Smooth muscle cell (in vitro differentiated cells): Measurements from ENCODE around the gene ACTL10. TPM values are rescaled to one million over a fixed set of nuclear protein-coding genes. Genes with fewer than 3 reads are reported as not detected.

ENCODE experiments used
- DNase-seq: peaks from one replicate; lab custom pipeline; 2025; ENCODE audit not compliant: unreplicated experiment; lab: John Stamatoyannopoulos, UW
- H2AFZ ChIP-seq: fragments of 200-600 bp; sonication (generic); 2 replicates; pipeline ENCODE4 v1.6.0; 2016; ENCODE audit warnings: antibody characterized with exemption, low read depth, mild to moderate bottlenecking
- H3F3A ChIP-seq: fragments of 200-600 bp; sonication (generic); 2 replicates; pipeline ENCODE4 v1.6.0; 2017; ENCODE audit warnings: antibody characterized with exemption, low read depth
- H3K27ac ChIP-seq: fragments of 200-600 bp; sonication (generic); 2 replicates; pipeline ENCODE4 v1.5.1; 2016; ENCODE audit warnings: low read depth, mild to moderate bottlenecking
- H3K27me3 ChIP-seq: fragments of 200-600 bp; sonication (generic); 2 replicates; pipeline ENCODE4 v1.6.1; 2016; ENCODE audit warnings: low read depth, mild to moderate bottlenecking
- H3K36me3 ChIP-seq: fragments of 200-600 bp; sonication (generic); 2 replicates; pipeline ENCODE4 v1.5.1; 2016; ENCODE audit warnings: low read depth
- H3K4me1 ChIP-seq: fragments of 200-600 bp; sonication (generic); 2 replicates; pipeline ENCODE4 v1.5.1; 2016; ENCODE audit warnings: low read depth
- H3K4me2 ChIP-seq: fragments of 200-600 bp; sonication (generic); 2 replicates; pipeline ENCODE4 v1.6.0; 2016; ENCODE audit warnings: mild to moderate bottlenecking
- H3K4me3 ChIP-seq: fragments of 200-600 bp; sonication (generic); 2 replicates; pipeline ENCODE4 v1.5.1; 2016; ENCODE audit warnings: mild to moderate bottlenecking
- H3K79me2 ChIP-seq: fragments of 200-600 bp; sonication (generic); 2 replicates; pipeline ENCODE4 v1.6.0; 2016; ENCODE audit warnings: low read depth, mild to moderate bottlenecking
- H3K9ac ChIP-seq: fragments of 200-600 bp; sonication (generic); 2 replicates; pipeline ENCODE4 v1.6.0; 2016; ENCODE audit warnings: low read depth
- H3K9me3 ChIP-seq: fragments of 200-600 bp; sonication (generic); replicated peaks from 2 replicates; pipeline ENCODE4 v1.5.1; 2016; ENCODE audit warnings: low read depth
- H4K20me1 ChIP-seq: fragments of 200-600 bp; sonication (generic); 2 replicates; pipeline ENCODE4 v1.6.0; 2016; ENCODE audit warnings: low read depth
- CTCF ChIP-seq: fragments of 200-600 bp; sonication (generic); IDR thresholded peaks from 2 replicates; pipeline ENCODE4 v1.5.1; 2017; ENCODE audit warnings: borderline replicate concordance, mild to moderate bottlenecking, antibody characterized with exemption; ENCODE audit not compliant: insufficient read depth, poor library complexity, severe bottlenecking
- WGBS: methylation state at CpG from one replicate; pipeline ENCODE4 v1.1.7; 2016; ENCODE audit warnings: low lambda C conversion rate; 5-methylcytosine and 5-hydroxymethylcytosine counted together
- polyA plus RNA-seq: library from polyadenylated mRNA; unstranded; fragments of >200 nt; fragmentation: Nextera tagmentation; extraction: Ambion mirVana; gene quantifications from 2 replicates; pipeline ENCODE4 v1.2.1, GENCODE V29; 2016
- total RNA-seq: library from RNA; depleted of rRNA; stranded (reverse); fragments of >200 nt; gene quantifications from 2 replicates; pipeline ENCODE4 v1.2.3, GENCODE V29; 2014

Gene ACTL10
- total RNA-seq (0.04 and 1.8 TPM in 2 replicates), polyA plus RNA-seq (0.49 and 1.1 TPM in 2 replicates)

DNA sequence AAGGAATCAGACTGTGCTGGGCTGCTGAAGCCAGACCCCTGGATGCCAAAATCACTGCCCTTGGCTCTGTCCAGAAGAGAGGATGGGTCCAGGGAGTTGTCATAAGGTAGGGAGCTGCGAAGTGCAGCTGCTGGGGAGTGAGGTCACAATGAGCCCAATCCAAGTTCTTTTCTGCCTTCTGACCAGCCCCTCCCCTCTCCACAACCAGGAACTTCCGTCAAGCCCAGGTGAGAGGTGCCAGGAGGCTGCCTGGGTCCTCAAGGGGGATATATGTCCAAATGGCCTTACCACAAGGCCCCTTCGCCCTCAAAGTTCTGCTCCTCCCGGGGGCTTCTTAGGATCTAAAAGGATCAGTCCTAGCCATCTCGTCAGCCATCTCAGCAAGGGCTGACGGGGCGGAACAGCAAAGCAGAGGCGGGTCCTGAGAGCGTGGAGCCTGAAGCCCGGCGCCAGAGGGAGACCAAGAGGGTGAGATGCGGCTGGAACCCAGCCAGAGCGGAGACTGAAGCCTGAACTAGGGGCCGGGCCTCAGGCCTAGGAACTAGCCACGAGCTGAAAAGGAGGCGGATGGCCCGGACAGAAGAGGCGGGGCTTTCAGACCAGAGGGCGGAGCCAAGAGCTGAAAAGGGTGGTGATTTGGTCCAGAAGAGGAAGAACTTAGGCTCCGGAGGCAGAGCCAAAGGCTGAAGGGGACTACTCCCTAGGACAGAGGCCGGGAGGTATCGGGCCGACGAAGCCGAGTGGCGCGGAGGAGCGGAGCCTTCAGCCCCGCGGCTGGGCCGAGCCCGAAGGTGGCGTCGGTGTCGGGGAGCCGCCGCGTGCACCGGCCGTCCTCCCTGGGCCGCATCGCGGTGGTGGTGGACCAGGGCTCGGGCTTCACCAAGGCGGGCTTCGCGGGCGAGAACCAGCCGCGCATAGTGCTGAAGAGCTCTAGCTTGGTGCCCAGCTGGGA, at the start of gene ACTL10:
TSS of gene ACTL10 (plus strand) at position 651 of the 952 bp plus-strand sequence. CDS start 555 bp downstream, outside the sequence.
- Histone ChIP-seq H3K36me3 (no peaks in the 10 kb centered on the region), H3K27ac (peak within 1 kb of the TSS; percentile 27), H3K9ac (no peak within 1 kb of the TSS), H3K4me3 (peak within 1 kb of the TSS; percentile 41), H3K4me1 (peaks cover 6% of the 10 kb centered on the region), H4K20me1 (peaks cover 6% of the 10 kb centered on the region), H3K27me3 (no peaks in the 10 kb centered on the region), H2AFZ (no peak within 1 kb of the TSS), H3K9me3 (no peaks in the 10 kb centered on the region), H3K79me2 (no peaks in the 10 kb centered on the region), H3K4me2 (peak within 1 kb of the TSS; percentile 80), H3F3A (peaks cover 15% of the 10 kb centered on the region)
- TF ChIP-seq CTCF: no peak
- peak; percentile 53 for DNase-seq
- WGBS: 47% methylated on average over 50 of the region's 50 CpGs

GRCh38 chr20:33621717-33622400, 44.9 kb upstream of the ACTL10 start:
- Histone ChIP-seq H2AFZ (no peak overlapping the region), H4K20me1 (peaks cover 8% of the 10 kb centered on the region), H3K9me3 (no peaks in the 10 kb centered on the region), H3K27me3 (no peaks in the 10 kb centered on the region), H3K36me3 (peaks cover 20% of the 10 kb centered on the region), H3K4me3 (no peak overlapping the region), H3K4me2 (no peak overlapping the region), H3K9ac (no peak overlapping the region), H3K4me1 (no peaks in the 10 kb centered on the region), H3F3A (no peaks in the 10 kb centered on the region), H3K79me2 (no peaks in the 10 kb centered on the region), H3K27ac (no peak overlapping the region)
- 97% methylated on average over 4 of the region's 4 CpGs for whole genome bisulfite sequencing
- no peak for DNase-seq
- TF ChIP-seq CTCF: no peak

- Histone ChIP-seq H4K20me1 (peaks cover 8% of the 10 kb centered on the region), H3K27ac (no peak overlapping the region), H3K4me1 (no peaks in the 10 kb centered on the region), H3K79me2 (no peaks in the 10 kb centered on the region), H3K36me3 (peaks cover 26% of the 10 kb centered on the region), H3K9ac (no peak overlapping the region), H3K27me3 (no peaks in the 10 kb centered on the region), H3K4me2 (no peak overlapping the region), H3K9me3 (no peaks in the 10 kb centered on the region), H2AFZ (no peak overlapping the region), H3F3A (no peaks in the 10 kb centered on the region), H3K4me3 (no peak overlapping the region)
- no peak for DNase-seq
- 96% methylated on average over 10 of the region's 10 CpGs for WGBS
- no peak for TF ChIP-seq CTCF
Observed at GRCh38 chr20:33622705-33623365, 43.9 kb upstream of the ACTL10 start.
